GM06990 (cell line): Measurements from ENCODE around the gene LRCH1.

Experiments used
- DNase-seq: peaks from one replicate; pipeline ENCODE4 v3.0.0-alpha.2; 2011; ENCODE audit not compliant: insufficient read length; ENCODE audit errors: extremely low read depth
- H3K27me3 ChIP-seq: replicated peaks from 2 replicates; pipeline ENCODE4 v1.6.0; 2011; ENCODE audit warnings: low read length; ENCODE audit not compliant: control insufficient read depth, insufficient read depth
- H3K36me3 ChIP-seq: 2 replicates; pipeline ENCODE4 v1.5.1; 2011; ENCODE audit warnings: low read length; ENCODE audit not compliant: control insufficient read depth, insufficient read depth
- H3K4me3 ChIP-seq: replicated peaks from 2 replicates; pipeline ENCODE4 v1.5.1; 2011; ENCODE audit warnings: low read depth, mild to moderate bottlenecking, control low read depth, low read length
- CTCF ChIP-seq: IDR thresholded peaks from 2 replicates; pipeline ENCODE4 v1.5.1; 2011; ENCODE audit warnings: low read length, control low read depth, mild to moderate bottlenecking, inconsistent platforms; ENCODE audit not compliant: insufficient read depth, poor library complexity, severe bottlenecking

The LRCH1 gene

DNA sequence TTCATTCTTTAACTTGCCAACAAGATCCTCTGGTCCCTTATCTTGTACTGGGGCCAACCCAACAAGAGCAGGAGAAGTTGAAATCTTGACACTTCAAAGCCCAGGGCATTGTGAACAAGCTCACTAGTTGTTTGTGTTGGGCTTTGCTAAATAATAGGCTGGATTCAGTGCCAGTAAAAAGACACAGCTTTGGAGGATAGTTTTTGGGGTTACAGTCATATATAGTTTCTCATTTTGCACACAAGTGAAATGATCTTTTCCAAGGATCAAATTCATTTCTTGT lies 30.3 kb upstream of the LRCH1 start:
- H3K4me3 ChIP-seq = no peak overlapping the region
- no peak for DNase-seq
- no peaks in the 10 kb centered on the region for H3K36me3 ChIP-seq
- H3K27me3 ChIP-seq = no peaks in the 10 kb centered on the region
- no peak for TF ChIP-seq CTCF

DNA sequence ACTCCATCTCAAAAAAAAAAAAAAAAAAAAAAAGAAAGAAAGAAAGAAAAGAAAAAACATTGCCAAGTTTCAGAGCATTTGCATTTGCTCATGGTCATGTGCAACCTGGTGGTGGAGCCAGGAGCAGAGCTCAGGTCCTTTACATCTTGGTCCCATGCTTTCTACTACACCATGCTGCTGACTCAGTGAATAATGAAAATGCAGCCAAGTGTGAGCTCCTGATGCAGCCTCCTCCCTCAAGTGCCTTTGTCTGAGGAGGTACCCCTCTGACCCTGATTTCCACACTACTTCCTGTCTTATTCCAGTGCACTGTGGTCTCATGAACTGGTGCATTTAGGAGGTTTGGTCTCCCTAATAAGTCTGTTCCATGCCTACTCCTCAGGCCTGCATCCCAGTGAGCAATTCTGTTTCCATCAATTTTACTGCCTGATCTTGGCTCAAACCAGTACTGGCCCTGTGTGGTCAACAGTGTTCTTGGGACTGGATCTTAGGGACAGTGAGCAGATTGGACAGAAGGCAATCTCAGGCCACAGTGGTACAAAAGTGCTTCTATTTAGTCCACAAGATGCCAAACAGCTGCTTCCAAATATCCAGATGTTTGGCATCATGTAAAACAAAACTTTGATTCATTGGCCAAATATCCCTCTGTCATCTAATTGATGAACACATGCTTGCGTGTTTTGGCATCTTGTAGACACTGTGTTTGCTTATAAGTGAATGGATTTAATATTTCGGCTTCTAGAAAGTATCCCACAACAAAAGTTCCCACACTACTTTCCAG lies 28.8 kb upstream of the LRCH1 start:
- no peak for TF ChIP-seq CTCF
- Histone ChIP-seq H3K36me3 (no peaks in the 10 kb centered on the region), H3K27me3 (no peaks in the 10 kb centered on the region), H3K4me3 (no peak overlapping the region)
- DNase-seq = no peak

DNA sequence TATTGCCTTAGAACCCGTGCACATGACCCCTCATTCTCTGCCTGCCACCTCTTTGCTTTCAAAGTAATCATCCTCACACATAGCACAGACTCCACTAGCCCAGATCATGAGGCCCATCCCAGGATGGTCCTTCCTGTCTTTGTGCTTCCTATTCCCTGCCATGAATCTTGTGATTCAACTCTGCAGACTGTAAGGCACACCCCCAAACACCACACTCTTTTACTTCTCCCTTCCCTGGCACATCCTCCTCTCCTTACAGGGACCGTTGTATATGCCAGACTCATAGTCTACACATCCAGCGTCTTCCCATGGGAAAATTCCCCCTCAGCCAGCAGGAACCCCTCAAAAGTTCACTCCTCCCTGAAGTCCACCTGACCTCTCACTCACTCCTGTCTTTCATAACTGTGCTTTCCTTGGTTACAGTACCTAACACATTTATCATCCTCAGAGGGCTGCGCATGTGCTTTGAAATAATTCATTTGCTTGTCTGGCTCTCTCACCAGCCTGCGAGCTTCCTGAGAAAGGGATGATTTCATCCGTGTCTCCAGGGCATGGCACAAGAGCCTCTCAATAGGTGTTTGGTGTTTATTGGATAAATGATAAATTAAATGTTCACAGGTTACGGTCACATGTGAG lies 26.8 kb upstream of the LRCH1 start:
- Histone ChIP-seq H3K4me3 (no peak overlapping the region), H3K36me3 (no peaks in the 10 kb centered on the region), H3K27me3 (no peaks in the 10 kb centered on the region)
- no peak for DNase-seq
- no peak for TF ChIP-seq CTCF

- H3K4me3 ChIP-seq = no peak overlapping the region
- no peaks in the 10 kb centered on the region for H3K27me3 ChIP-seq
- DNase-seq = peak; percentile 19
- no peak for TF ChIP-seq CTCF
- H3K36me3 ChIP-seq = no peaks in the 10 kb centered on the region
Observed at GRCh38 chr13:46526740-46527139, 26.2 kb upstream of the LRCH1 start.

- DNase-seq = no peak
- Histone ChIP-seq H3K36me3 (no peaks in the 10 kb centered on the region), H3K4me3 (no peak overlapping the region), H3K27me3 (no peaks in the 10 kb centered on the region)
- TF ChIP-seq CTCF = no peak
Observed at GRCh38 chr13:46527237-46527636, 25.7 kb upstream of the LRCH1 start.
